GM12878 (cell line): ENCODE results near the gene DNAH9. TPM values are rescaled to one million over a fixed set of nuclear protein-coding genes. Genes with fewer than 3 reads are reported as not detected.

Experiments
- ATAC-seq: fragments of 200-7000 bp; cut with Tn5 transposase; 3 replicates; pipeline ENCODE4 v1.9.1; 2020; ENCODE audit warnings: mild to moderate bottlenecking, moderate library complexity
- BruUV-seq: library from RNA; stranded (reverse); fragments of 400-500 nt; replicated peaks from 2 replicates; lab custom pipeline; 2021; lab: Mats Ljungman, UMichigan
- CTCF ChIA-PET: fragments of 300-600 bp; sonication (Branson Sonifier 250); formaldehyde crosslinking; extraction: SDS; loops from one replicate; lab custom pipeline; 2021; ENCODE audit warnings: inconsistent platforms; lab: Yijun Ruan, JAX
- POLR2A ChIA-PET: fragments of 350-600 bp; formaldehyde crosslinking; extraction: SDS; loops from one replicate; lab custom pipeline; 2021; ENCODE audit warnings: inconsistent platforms; lab: Charles Lee
- RAD21 ChIA-PET: fragments of 300-600 bp; sonication (Branson Sonifier 250); formaldehyde crosslinking; loops from one replicate; lab custom pipeline; 2023; ENCODE audit warnings: antibody characterized with exemption; ENCODE audit not compliant: unreplicated experiment; lab: Charles Lee
- SMC1A ChIA-PET: fragments of 300-600 bp; sonication (Branson Sonifier 250); formaldehyde crosslinking; loops from one replicate; lab custom pipeline; 2023; ENCODE audit not compliant: unreplicated experiment, uncharacterized antibody; lab: Charles Lee
- DNase-seq: peaks from one replicate; pipeline ENCODE4 v3.0.0-alpha.2; 2011; ENCODE audit warnings: low read depth, low spot score
- FAIRE-seq: peaks from 3 replicates; lab custom pipeline; 2011; peaks lifted over from hg19 to GRCh38; lab: Jason Lieb, UNC
- H2AFZ ChIP-seq: 2 replicates; pipeline ENCODE4 v1.6.0; 2011; ENCODE audit warnings: low read depth, low read length, control low read depth; ENCODE audit not compliant: control insufficient read depth
- H3K27ac ChIP-seq: 2 replicates; pipeline ENCODE4 v1.5.1; 2011; ENCODE audit warnings: control low read depth; ENCODE audit not compliant: control insufficient read depth, insufficient read depth
- H3K27me3 ChIP-seq, 2 experiments: replicated peaks in 1 of 2; 2 replicates each; pipeline versions ENCODE4 v1.6.0 to v1.6.1; 2011; ENCODE audit warnings: low read length in 1 of 2; ENCODE audit not compliant: control insufficient read depth in 2 of 2, insufficient read depth in 2 of 2
- H3K36me3 ChIP-seq, 2 experiments: 2 replicates each; pipeline ENCODE4 v1.5.1; 2011; ENCODE audit warnings: low read length in 1 of 2; ENCODE audit not compliant: control insufficient read depth in 2 of 2, insufficient read depth in 2 of 2
- H3K4me1 ChIP-seq: 2 replicates; pipeline ENCODE4 v1.6.1; 2011; ENCODE audit warnings: mild to moderate bottlenecking, low read length, moderate library complexity, mixed read lengths; ENCODE audit not compliant: control insufficient read depth, insufficient read depth
- H3K4me2 ChIP-seq: 2 replicates; pipeline ENCODE4 v1.6.0; 2011; ENCODE audit warnings: control low read depth; ENCODE audit not compliant: control insufficient read depth, insufficient read depth
- H3K4me3 ChIP-seq: fragments of 200-600 bp; sonication (generic); 2 replicates; pipeline ENCODE4 v1.5.1; 2016
- H3K79me2 ChIP-seq: 2 replicates; pipeline ENCODE4 v1.6.0; 2011; ENCODE audit warnings: low read length; ENCODE audit not compliant: control insufficient read depth, insufficient read depth
- H3K9ac ChIP-seq: 2 replicates; pipeline ENCODE4 v1.8.0; 2011; ENCODE audit warnings: low read length, control low read depth, mixed read lengths; ENCODE audit not compliant: control insufficient read depth, insufficient read depth
- H3K9me3 ChIP-seq: replicated peaks from 3 replicates; pipeline ENCODE4 v1.5.1; 2011; ENCODE audit warnings: mild to moderate bottlenecking, low read length; ENCODE audit not compliant: control insufficient read depth, insufficient read depth
- H4K20me1 ChIP-seq: 2 replicates; pipeline ENCODE4 v1.6.0; 2011; ENCODE audit not compliant: control insufficient read depth, insufficient read depth
- ATF3 ChIP-seq: IDR thresholded peaks from 2 replicates; pipeline ENCODE4 v1.6.1; 2011; ENCODE audit warnings: low read depth, mild to moderate bottlenecking, low read length, moderate library complexity, borderline replicate concordance; ENCODE audit errors: extremely low read depth
- ATF7 ChIP-seq: fragments of 450-650 bp; IDR thresholded peaks from 2 replicates; pipeline ENCODE4 v1.6.1; 2016; ENCODE audit warnings: low read depth, mild to moderate bottlenecking
- CEBPZ ChIP-seq: fragments of 150-350 bp; IDR thresholded peaks from 2 replicates; pipeline ENCODE4 v1.6.1; 2016; ENCODE audit warnings: low read depth, low read length
- DPF2 ChIP-seq: fragments of 450-650 bp; IDR thresholded peaks from 2 replicates; pipeline ENCODE4 v1.6.1; 2017; ENCODE audit warnings: mild to moderate bottlenecking
- GABPA ChIP-seq: IDR thresholded peaks from 2 replicates; pipeline ENCODE4 v1.6.1; 2014; ENCODE audit warnings: antibody characterized with exemption, low read depth, mild to moderate bottlenecking, inconsistent platforms
- NFIC ChIP-seq: IDR thresholded peaks from 2 replicates; pipeline ENCODE4 v1.6.1; 2012; ENCODE audit warnings: low read depth, mild to moderate bottlenecking, inconsistent platforms, low read length, moderate library complexity
- NR2C1 ChIP-seq: fragments of 450-650 bp; IDR thresholded peaks from 2 replicates; pipeline ENCODE4 v1.6.1; 2017; ENCODE audit warnings: antibody characterized with exemption, mild to moderate bottlenecking, moderate library complexity
- POLR2AphosphoS5 ChIP-seq: IDR thresholded peaks from 2 replicates; pipeline ENCODE4 v1.6.1; 2011; ENCODE audit warnings: mild to moderate bottlenecking, low read length, inconsistent platforms
- RCOR1 ChIP-seq: conservative IDR thresholded peaks from 2 replicates; pipeline ENCODE4 v1.6.1; 2012; ENCODE audit warnings: low read depth, low read length, improper control_type of control experiment
- RUNX3 ChIP-seq: IDR thresholded peaks from 2 replicates; pipeline ENCODE4 v1.6.1; 2012; ENCODE audit warnings: low read length, inconsistent platforms
- SPI1 ChIP-seq: IDR thresholded peaks from 2 replicates; pipeline ENCODE4 v1.6.1; 2011; ENCODE audit warnings: low read depth, mild to moderate bottlenecking, low read length, moderate library complexity, borderline replicate concordance; ENCODE audit not compliant: insufficient read depth
- STAT1 ChIP-seq: fragments of 450-650 bp; conservative IDR thresholded peaks from 2 replicates; pipeline ENCODE4 v1.6.1; 2014; ENCODE audit warnings: antibody characterized with exemption, mild to moderate bottlenecking
- ZBTB11 ChIP-seq: fragments of 450-650 bp; formaldehyde crosslinking; IDR thresholded peaks from 2 replicates; pipeline ENCODE4 v1.5.0; 2022; ENCODE audit warnings: mild to moderate bottlenecking, missing genetic modification characterization
- ZNF592 ChIP-seq: fragments of 450-650 bp; IDR thresholded peaks from 2 replicates; pipeline ENCODE4 v1.6.1; 2017; ENCODE audit warnings: mild to moderate bottlenecking, moderate library complexity
- WGBS: methylation state at CpG from one replicate; pipeline ENCODE4 v1.1.6; 2016; ENCODE audit warnings: low lambda C conversion rate; ENCODE audit not compliant: insufficient replicate concordance, insufficient coverage; ENCODE audit errors: missing lambda C conversion rate; 5-methylcytosine and 5-hydroxymethylcytosine counted together
- in situ Hi-C: fragments of 300-500 bp; cut with MboI; formaldehyde crosslinking; loops from 9 replicates; pipeline ENCODE4 v1.14.3; 2018; ENCODE audit warnings: mixed read lengths
- intact Hi-C: fragments of 100-400 bp; cut with micrococcal nuclease; formaldehyde crosslinking; loops from one replicate; pipeline ENCODE4 v1.14.2; 2022; ENCODE audit not compliant: unreplicated experiment
- polyA plus RNA-seq, 11 experiments: library from polyadenylated mRNA; depleted of rRNA in 4 of 11; unstranded in 6 of 11; stranded (reverse) in 5 of 11; fragments of >200 nt; fragmentation: Nextera tagmentation in 4 of 11; fragmentation: Illumina TruSeq in 1 of 11; extraction: Ambion mirVana in 4 of 11; extraction: Trizol in 1 of 11; gene quantifications; 1 replicate in 1 of 11; 2 replicates in 10 of 11; pipeline versions ENCODE4 v1.2.1 to v1.2.3, GENCODE V29; 2011 to 2016; ENCODE audit warnings: inconsistent platforms in 2 of 11, missing spikeins in 2 of 11, low read depth in 1 of 11
- total RNA-seq, 4 experiments: library from RNA; depleted of rRNA in 3 of 4; stranded (reverse); fragments of >200 nt in 3 of 4; fragmentation: Illumina TruSeq in 1 of 4; extraction: Trizol in 1 of 4; gene quantifications; 2 replicates each; pipeline versions ENCODE4 v1.2.1 to v1.2.3, GENCODE V29; 2013 to 2021

The DNAH9 gene
- total and polyA plus RNA-seq, 10 of the 15 experiments (the other 5 are each of a cell fraction or from before 2014, with no cell fraction given) = 0.10 to 0.40 (median 0.19) TPM; not detected in 7

- Histone ChIP-seq H3K4me2 (no peak overlapping the region), H3K36me3 (no peaks in the 10 kb centered on the region), H3K27me3 (no peaks in the 10 kb centered on the region), H3K79me2 (no peaks in the 10 kb centered on the region), H2AFZ (no peak overlapping the region), H3K9ac (no peak overlapping the region), H3K27ac (no peak overlapping the region), H3K9me3 (no peaks in the 10 kb centered on the region; the same call in 2 of the 3 replicates), H4K20me1 (no peaks in the 10 kb centered on the region), H3K4me1 (no peaks in the 10 kb centered on the region), H3K4me3 (no peak overlapping the region)
- CTCF ChIA-PET = no interaction called here
- WGBS = 0% methylated on average over 1 of the region's 1 CpG
- ATAC-seq (no peak), DNase-seq (no peak), FAIRE-seq (no peak)
- BruUV-seq = no TSS peak
- RAD21 ChIA-PET = no interaction called here
- intact Hi-C loops = no loop called here
- POLR2A ChIA-PET = interaction anchor here (0.6 kb wide), 1 partner anchor 1674 kb away, joined by 4 read pairs; no protein-coding TSS in a partner anchor
- in situ Hi-C loops = no loop called here
- SMC1A ChIA-PET = no interaction called here
- TF ChIP-seq NFIC = no peak
- TF ChIP-seq ZNF592 = no peak
- TF ChIP-seq ATF7 = no peak
- TF ChIP-seq STAT1 = no peak
- TF ChIP-seq POLR2AphosphoS5 = no peak
- TF ChIP-seq CEBPZ = no peak
- TF ChIP-seq ATF3 = no peak
- TF ChIP-seq ZBTB11 = no peak
- TF ChIP-seq NR2C1 = no peak
- no peak for TF ChIP-seq RCOR1
- no peak for TF ChIP-seq SPI1
- TF ChIP-seq GABPA = no peak
- TF ChIP-seq DPF2 = no peak
- TF ChIP-seq RUNX3 = no peak
Observed at GRCh38 chr17:11668618-11669017, 70.3 kb downstream of the DNAH9 start.
